CD4-positive, alpha-beta T cell treated with Interferon alpha-2 for 1 hour (primary cell): ENCODE measurements around the gene CDK19.
"Not testable (repeated sequence)": the region's sequence is repeated elsewhere in the genome, so short reads cannot be mapped to it uniquely, and the experiment has no call there.

Experiments used
- DNase-seq, 2 donors: peaks; one replicate each; pipeline ENCODE4 v3.0.0-alpha.2; 2020 to 2022

Gene CDK19

GRCh38 chr6:110755411-110755834 lies 59.8 kb downstream of the CDK19 start:
- no peak for DNase-seq

DNA sequence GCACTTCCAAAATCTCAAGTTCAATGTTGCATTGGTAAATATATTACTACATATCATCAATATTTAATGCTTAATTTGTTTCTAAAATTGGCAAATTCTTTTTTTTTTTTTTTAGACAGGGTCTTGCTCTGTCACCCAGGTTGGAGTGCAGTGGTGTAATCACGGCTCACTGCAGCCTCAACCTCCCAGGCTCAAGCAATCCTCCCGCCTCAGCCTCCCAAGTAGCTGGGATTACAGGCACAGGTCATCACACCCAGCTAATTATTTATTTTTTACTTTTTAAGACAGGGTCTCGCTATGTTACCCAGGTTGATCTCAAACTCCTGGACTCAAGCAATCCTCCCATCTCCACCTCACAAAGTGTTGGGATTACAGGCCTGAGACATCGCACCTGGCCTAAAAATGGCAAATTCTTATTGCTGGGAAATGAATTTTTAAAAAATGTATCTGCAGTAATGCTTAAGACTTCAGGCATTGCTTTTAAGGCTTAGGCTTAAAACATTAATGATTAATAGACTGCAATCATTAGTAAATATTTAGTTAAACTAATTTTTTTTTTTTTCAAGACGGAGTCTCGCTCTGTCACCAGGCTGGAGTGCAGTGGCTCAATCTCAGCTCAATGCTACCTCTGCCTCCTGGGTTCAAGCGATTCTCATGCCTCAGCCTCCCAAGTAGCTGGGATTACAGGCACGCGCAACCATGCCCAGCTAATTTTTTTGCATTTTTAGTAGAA lies 61.2 kb downstream of the CDK19 start:
- not testable (repeated sequence) for DNase-seq

DNA sequence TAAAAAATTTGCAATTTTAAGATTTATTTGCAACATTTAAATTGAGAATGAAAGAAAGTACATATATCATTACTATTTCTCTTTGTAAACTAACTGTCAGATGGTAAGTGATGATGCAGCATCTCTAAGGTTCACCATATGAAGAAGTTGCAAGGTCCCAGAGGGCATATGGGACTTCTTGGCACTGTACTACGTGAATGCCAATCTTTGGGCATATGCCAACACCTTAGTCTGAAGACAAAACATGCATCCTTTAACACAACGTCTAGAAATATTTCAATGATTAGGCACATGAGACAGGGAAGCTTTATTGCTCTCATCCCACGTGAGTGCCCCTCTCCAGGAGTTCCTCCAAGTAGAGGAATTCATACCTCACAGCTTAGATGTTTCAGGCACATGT lies 66.8 kb downstream of the CDK19 start:
- no peak for DNase-seq

DNA sequence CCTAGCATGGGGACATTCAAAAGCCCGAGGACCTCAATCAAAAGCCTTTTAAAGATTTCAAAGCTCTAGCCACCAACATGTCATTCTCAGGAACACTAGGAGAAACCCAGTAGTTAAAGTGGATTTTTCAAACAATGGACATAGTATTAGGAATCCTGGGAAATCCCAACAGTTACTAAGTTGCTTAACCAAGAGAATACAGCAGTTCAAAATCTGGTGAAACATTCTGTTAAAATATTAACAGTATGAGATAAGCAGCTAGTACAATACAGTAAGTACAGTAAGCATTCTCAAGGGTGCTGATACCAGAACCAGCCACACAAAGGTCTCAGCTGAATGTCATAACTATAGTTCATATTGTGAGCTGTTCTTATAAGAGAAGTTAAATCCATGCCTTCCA lies 68.6 kb downstream of the CDK19 start:
- no peak for DNase-seq

- DNase-seq, result no peak
Measured at GRCh38 chr6:110744991-110745390, 70.3 kb downstream of the CDK19 start.

DNA sequence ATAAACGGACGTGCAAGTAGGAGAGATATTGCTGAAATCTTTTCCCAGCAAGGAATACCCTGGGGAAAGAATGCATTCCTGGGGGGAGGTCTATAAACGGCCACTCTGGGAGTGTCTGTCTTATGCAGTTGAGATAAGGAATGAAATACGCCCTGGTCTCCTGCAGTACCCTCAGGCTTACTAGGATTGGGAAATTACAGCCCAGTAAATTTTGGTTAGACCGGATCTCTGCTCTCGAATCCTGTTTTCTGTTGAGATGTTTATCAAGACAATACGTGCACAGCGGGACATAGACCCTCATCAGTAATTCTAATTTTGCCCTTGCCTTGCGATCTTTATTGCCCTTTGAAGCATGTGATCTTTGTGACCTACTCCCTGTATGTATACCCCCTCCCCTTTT lies 72.7 kb downstream of the CDK19 start:
- not testable (repeated sequence) for DNase-seq

DNA sequence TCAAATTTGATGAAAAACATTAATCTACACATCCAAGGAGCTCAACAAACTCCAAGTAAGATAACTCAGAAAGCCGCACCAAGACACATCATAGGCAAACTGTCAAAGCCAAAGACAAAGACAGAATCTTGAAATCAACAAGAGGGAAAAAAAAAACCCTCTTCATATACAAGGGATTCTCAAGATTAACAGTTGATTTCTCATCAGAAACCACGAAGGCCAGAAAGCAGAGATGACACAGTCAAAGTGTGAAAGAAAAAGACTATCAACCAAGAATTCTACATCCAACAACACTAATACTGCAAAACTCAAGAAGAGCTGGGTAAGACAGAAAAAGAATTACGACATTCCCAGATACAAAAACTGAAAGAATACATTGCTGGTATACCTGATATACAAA lies 73.8 kb downstream of the CDK19 start:
- no peak for DNase-seq

DNA sequence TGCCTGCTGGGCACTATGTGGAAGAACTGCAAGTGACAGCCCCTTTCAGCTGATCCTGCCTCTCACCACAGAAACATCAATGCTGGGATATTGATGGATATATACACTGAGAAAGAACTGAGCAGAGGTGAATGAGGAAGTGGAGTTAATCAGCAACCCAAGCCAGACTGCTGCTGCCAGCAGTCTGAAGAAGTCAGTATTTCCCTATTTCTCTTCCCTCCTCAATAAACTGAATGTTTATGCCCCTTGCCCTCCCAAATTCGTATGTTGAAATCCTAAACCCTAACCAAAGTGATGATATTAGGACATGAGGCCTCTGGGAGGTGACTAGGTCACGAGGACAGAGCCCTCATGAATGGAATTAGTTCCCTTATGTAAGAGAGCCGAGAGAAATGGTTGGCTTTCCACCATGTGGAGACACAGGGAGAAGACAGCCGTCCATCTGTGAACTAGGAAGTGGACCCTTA lies 76.3 kb downstream of the CDK19 start:
- DNase-seq, result peak in 1 of 2 donors; percentile 27

DNA sequence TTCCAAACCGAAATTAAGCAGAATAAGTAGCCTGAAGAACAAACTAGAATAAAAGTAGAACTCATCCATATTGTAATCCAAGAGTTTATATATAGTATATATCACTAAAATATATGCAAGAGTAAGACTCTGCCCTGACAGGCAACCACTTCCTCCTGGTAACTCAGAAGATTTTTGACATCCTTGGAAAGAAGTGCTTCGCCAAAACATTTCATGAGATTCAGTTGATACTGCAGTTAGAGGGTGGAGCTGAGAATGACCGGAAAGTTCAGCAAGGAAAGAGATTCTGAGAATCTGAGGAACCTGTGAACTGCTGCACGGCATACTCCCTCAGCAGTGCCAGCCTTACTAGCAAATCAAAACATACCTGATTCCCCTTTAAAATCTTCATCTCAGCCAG lies 79.6 kb downstream of the CDK19 start:
- DNase-seq, result no peak

DNA sequence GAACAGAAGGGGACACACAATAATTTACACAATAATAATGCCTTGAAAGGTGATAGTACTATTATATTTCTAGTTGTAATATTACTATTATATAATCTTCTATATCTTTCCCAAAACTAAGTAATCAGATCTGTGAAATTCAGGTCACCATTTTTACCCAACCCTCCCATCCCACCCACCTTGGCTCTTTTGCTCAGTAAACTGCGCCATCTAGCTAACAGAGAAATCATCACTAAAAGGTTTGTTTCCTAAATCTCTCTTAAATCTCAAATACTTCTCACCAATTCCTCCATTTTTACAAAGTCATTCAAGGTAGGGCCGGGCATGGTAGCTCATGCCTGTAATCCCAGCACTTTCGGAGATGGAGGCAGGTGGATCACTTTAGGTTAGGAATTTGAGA lies 83.4 kb downstream of the CDK19 start:
- no peak for DNase-seq

DNA sequence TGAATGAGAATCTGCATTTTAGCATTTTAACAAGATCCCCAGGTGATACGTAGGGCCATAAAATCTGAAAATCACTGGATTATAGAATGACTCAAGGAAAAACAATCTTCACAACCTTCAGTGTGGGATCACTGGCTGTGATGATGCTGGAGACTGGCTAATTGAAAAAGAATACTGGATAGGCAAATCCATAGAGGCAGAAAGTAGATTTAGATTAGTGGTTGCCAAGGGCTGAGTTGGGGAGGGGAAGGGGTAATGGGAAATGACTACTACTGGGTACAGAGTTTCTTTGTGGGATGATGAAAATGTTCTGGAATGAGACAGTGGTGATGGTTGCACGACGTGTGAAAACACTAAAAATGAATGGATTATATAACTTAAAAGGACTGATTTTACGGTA lies 84.1 kb downstream of the CDK19 start:
- no peak for DNase-seq

DNA sequence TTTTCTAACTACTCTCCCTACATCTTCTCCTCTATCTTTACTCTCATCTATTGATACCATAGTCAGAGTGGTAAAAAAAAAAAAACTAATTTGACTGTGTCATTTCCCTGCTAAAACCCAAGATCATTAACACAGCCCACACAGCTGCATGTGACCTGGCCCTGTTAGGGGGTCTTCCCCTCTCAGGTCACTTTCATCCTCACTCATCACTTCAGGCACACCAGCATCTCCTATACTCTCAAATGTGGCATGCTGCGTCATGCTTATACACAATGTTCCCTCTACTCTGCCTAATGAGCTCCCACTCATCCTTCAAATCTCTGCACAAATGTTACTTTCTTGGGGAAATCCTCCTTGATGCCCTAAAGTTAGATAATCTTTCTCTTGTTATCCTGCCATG lies 86.8 kb downstream of the CDK19 start:
- DNase-seq, result no peak

- DNase-seq, result no peak
Measured at GRCh38 chr6:110723017-110723416, 92.3 kb downstream of the CDK19 start.

DNA sequence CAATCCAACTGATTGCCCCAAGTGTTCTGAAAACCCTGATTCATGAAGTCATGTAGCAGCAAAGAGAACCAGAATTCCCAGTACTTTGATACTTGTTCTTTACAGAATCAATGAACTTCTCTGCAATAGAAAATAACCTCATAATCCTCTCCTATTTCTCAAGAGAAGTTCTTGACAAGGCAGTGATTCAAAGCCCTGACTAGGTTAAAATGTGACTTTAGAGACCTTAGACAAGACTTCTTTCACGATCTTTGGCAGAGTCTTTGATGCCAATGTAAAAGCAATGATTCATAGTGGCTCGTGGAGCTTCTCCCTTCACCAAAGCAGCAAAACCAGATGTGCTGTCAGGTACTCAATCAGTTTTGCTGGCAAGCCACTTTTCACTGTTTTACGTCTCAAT lies 95.2 kb downstream of the CDK19 start:
- no peak for DNase-seq

- not testable (repeated sequence) for DNase-seq
Measured at GRCh38 chr6:110719601-110720000, 95.7 kb downstream of the CDK19 start.

DNA sequence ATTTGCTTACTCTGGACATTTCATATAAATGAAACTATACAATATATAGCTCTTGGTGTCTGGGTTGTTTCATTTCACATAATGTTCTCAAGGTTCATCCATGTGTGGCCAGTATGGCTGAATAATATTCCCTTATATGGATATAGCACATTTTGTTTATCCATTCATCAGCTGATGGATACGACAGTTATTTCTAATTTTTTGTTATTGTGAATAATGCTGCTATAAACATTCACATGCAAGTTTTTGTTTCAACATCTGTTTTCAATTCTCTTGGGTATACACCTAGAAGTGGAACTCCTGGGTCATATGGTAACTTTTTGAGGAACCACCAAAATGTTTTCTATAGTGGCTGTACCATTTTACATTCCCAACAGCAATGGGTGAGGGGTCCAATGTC lies 101.1 kb downstream of the CDK19 start:
- no peak for DNase-seq

DNA sequence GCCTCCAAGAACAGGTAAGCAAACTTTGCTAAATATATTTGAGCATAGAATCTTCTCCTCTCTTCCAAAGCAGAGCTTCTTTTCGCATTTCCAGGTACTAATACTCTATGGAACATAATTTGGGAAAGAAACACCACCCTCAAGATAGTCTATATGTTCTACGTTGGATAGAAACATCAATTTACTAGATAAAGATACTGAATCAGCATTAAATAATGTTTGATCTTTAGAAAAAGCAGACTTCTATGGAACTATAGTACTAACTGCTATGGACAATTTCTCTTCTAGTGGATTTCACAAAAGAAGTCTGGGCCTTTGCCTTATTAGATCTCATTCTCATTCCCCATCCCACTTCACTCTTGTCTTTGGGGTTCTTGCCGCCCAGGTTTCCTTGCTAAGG lies 103.0 kb downstream of the CDK19 start:
- DNase-seq, result no peak

DNA sequence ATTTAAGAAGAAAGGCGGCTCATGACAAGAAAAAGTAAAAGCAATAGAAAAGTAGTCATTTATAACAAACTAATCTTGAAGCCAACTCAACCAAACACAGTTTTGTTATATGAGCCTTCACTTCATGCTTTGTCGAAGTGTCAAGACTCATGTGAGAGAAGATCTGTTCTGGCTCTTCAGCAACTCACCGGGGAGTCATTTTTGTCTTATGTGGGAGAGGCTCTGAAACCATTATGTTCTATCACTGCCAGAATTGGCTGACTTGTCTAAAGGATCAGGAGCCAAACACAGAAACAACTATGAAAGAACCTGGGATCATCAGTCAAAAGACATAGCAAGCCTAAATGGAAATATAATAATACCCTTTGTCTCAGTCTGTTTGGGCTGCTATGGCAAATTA lies 105.2 kb downstream of the CDK19 start:
- no peak for DNase-seq

DNA sequence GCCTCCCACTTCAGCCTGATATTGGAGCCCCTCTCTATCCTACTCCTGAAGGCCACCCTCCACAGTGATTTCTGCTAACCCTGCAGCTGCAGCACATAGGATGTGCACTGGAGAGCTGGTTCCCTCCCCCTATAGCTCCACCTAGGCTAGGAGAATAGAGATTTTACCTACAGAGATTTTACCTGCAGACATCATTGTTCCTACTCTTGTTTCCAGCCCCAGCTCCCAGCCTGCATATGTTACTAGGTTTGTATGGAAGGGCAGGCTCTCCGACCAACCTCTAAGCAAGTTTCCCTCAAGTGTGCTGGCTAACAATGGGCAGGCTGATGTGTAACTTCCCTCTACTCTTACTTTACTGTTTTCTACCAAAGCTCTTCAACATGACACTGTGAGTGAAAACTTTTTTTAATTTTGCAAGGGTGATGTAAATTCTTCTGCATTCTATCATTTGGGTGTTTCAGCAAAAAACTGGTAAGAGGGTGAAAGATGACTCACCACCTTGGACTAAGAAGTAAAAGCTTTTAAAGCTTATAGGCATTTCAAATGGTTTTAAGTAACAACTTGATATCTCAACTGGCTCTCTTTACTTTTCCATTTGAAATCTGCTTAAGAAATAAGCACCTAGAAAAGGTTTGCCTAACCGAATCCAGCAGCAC lies 106.8 kb downstream of the CDK19 start:
- DNase-seq, result no peak

GRCh38 chr6:110705543-110705942 lies 109.7 kb downstream of the CDK19 start:
- DNase-seq, result no peak

DNA sequence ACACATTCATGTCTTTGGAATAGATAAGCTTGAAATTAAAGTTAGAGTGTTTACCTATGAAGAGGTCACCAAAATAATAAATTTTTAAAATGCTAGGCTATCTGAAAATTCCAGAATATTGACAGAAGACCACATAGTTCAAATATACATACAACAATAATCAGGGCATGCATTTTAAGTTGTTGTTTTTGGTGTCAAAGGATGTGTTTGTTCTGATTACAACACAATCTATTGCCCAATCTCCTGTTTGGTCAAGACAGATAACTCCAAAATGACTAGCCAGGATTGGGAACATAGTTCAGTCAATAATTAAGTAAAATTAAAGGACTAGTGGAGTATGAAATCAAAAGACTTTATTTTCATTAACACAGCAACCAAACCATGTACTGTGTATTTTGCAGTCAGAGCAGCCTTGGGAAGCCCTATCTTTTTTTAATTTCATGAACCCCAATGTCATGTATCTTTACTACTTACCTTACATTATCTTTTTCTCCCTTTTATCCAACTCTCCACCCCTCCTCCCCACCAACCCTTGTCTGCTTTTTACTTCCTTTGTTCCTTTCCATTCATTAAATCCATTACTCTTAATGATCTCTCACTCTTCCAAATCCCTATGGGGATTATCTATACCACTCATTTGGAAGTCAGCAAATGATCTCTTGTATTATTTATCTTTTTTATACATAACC lies 111.2 kb downstream of the CDK19 start:
- no peak for DNase-seq

GRCh38 chr6:110703010-110703905 lies 112.0 kb downstream of the CDK19 start:
- no peak for DNase-seq

GRCh38 chr6:110699780-110700179 lies 115.5 kb downstream of the CDK19 start:
- no peak for DNase-seq
